GM04504 (cell line): Measurements from ENCODE around the gene RABGGTA.

Experiments used
- DNase-seq: peaks from one replicate; pipeline ENCODE4 v3.0.0-alpha.2; 2012; ENCODE audit warnings: low read depth

The RABGGTA gene

DNA sequence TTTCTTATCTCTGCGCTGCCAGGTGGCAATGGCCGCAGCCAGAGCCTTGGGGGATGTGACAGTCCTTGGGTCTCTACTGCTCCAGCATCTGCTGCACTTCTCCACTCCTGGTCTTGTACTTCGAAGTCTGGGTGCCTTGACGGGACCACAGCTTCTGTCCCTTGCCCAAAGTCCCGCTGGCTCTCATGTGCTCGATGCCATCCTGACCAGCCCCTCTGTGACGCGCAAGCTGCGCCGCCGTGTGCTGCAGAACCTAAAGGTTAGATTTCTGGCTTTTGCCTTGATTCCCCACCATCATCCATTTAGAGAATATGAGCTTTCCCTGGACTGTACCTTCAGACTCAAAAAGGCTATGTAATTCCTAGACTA lies 32.6 kb upstream of the RABGGTA start:
- no peak for DNase-seq

DNA sequence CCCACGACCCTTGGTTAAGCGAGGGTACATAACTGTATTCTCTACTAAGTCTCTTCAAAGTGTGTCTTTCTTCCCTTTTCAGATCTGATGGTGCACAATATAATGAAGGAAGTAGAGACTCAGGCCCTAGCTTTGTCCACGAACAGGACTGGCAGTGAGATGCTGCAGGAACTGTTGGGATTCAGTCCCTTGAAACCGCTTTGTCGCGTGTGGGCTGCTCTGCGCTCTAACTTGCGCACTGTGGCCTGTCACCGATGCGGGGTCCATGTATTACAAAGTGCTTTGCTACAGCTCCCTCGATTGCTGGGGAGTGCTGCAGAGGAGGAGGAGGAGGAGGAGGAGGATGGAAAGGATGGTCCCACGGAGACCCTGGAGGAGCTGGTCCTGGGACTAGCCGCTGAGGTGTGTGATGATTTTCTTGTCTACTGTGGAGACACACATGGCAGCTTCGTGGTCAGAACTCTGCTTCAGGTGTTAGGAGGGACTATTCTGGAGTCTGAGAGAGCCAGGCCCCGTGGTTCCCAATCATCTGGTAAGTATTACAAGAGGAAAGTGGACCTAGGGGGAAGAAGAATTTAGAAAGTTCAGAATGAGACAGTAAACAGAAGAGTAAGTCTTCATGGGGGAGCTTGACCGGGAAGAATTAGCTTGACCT lies 29.1 kb upstream of the RABGGTA start:
- DNase-seq, result no peak

DNA sequence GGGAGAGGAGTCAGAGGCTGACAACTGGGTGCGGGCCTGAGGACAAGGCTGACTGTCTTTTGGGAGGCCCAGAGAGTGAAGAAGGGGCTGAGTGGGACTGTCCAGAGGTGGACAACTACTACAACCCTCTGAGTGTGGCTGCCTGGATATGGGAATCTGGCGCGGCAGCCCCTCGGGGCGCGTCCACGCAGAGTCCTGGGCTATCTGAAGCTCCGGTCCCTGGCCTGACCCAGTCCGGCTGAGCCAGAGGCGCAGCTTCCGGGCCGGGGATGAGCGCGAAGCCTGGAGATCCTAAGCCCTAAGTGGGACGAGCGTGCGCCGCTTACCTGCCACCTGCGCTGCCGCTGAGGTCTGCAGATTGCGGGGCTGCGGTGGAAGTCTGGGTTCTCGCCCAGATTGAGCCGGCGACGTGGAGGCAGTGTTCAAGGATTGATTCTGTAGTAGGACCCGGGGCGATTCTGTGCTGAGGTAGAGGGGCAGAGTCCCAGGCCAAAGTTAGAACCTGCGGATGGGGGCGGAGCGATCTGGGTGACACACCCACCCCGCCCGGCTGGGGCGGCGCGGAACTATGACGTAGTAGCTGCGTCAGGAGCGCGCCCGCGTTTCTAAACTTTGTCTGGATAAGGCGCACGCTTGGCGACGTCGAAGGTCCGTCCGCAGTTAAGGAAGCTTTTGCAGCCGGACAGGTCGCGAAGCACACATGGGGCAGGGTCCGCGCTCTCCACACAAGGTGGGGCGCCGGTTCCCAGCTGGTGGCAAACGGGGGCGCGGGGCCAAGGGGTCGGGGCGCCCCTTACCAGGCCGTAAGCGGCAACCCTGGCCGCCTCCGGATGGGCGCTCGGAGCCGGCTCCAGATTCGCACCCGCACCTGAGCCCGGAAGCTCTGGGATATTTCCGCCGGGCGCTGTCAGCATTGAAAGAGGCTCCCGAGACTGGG lies 28.1 kb upstream of the RABGGTA start, which contains the start of the genes DHRS1 and NOP9:
TSS of gene DHRS1 (minus strand) at position 526 of the 937 bp plus-strand sequence. CDS start 674 bp downstream, outside the sequence.
TSS of gene NOP9 (plus strand) at position 596 of the 937 bp plus-strand sequence. CDS start at position 701, 105 bp downstream.
- peak; percentile 64 for DNase-seq

DNA sequence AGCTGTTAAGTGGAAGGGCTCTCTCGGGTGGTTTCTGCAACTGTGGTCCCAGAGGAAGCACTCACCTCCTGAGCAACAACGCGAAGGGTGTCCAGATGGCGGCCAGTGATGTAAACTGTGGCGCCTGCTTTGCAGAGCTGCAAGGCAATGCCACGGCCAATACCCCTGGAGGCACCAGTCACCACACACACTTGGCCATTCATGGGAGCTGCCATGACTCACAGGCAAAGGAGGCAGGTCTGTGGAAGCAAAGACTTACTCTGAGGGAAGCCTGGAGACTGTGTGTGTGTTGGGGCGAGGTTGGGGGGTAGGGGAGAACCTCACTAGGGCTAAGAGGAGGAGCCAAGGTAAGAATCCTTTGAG lies 27.5 kb upstream of the RABGGTA start:
- DNase-seq, result peak; percentile 44

DNA sequence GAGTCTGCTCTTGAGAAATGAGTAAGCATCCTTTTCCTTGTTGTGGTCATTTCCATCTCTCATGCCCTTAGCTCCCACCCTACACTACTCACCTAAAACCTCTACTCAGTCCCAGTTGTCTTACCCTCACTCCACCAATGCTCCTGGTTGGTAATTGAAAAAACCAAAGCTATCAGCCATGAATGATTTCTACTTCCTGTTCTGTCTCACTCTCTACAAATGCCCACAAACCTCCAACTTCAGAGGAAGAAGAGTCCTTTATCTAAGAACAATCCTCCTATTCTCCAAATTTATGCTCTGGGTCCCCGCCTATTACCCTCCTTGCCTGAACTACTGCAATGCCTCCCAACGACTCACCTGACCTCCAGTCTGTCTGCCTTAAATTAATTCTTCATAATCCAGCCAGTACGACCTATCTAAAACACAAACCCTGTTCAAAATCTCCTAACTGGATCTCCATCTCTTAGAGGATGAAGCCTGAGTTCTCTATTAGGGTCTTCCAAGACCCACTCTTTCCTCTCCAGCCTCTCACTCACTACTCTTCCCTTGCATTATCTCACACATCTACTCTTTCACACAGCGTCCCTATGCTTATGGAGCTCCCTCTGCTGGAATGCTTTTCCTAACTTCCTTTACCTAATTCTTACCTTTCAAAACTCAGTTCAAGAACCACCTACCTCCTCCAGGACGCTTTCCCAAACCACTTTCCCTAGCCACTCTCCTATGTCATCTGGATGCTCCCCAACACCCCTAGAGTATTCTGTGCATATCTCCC lies 26.0 kb upstream of the RABGGTA start:
- DNase-seq, result no peak

DNA sequence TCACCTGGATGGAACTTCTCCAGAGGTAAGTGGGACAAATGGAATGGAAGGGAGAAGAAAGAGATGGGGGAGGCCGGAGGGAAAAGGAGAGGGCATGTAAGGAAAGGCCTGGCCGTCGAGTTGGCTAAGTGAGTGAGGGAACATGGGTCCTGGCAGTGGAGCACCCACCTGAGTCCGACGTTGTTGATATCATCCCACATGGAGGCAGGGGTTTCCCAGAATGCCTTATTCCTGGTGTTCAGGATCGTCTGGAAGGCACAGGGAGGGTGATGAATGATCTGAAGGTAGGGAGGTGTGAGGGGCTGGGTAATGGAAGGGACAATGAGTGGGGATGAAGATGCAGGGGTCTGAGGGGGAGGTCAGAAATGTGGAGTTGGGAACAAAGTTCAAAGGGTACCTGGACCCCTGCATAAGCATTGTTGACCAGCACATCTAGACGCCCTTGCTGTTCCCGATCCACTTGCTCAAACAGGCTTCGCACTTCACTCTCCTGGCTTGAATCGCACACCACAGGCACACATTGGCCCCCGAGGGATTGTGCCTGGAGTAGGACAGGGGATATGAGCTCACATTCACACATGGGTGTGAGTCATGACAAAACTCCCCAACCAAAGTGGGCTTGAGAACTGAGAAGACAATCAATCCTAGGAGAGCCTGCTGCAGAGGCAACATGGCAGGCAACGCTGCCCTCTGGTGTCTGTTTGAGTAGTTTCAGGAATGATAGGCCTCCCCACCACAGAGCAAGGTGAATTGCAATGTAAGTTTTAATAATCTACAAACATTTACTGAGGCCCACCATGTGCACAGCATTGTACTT lies 25.2 kb upstream of the RABGGTA start:
- peak; percentile 75 for DNase-seq

DNA sequence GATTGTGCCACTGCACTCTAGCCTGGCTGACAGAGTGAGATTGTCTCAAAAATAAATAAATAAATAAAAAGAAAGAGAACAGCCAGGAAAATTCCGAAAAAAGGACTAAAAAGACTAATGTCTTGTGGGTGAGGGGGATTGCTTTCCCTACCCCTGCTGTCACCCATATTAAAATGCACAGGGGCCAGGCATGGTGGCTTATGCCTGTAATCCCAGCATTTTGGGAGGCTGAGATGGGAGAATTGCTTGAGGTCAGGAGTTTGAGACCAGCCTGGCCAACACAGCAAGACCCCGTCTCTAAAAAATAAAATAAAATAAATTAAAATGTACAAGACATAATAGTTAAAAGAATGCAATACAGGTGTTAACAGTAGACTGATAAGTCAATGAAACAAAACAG lies 22.1 kb upstream of the RABGGTA start:
- DNase-seq, result no peak

DNA sequence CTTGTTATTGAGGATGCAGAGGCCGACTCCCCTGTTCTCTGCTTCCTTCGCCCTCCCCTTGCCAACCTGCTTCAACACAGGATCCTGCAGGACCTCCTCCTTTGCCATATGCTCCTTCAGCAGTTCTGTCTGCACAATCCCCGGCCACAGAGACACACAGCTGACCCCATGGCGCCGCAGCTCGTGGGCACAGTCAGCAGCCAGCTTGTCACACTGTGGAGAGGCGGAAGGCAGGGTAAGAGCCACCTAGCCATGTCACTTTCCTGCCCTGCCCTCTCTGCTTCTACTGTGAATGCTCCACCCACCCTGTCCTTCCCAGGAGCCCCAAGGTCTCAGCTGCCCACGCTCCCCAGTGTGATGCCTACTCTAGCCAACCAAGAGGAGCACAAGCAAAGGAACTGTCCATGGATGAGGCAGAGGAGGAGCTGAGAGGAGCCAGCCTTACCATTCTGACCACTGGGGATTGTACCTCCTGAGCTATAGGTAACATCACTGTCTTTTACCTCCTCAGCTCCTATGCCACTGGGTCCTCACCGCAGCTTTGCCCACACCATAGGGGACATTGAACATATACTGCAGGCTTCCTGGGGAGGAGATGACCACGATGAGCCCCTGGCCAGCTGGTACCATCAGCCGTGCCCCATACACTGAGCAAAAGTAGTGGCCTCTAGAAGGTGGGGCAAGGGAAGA lies 20.9 kb upstream of the RABGGTA start:
- DNase-seq, result no peak

DNA sequence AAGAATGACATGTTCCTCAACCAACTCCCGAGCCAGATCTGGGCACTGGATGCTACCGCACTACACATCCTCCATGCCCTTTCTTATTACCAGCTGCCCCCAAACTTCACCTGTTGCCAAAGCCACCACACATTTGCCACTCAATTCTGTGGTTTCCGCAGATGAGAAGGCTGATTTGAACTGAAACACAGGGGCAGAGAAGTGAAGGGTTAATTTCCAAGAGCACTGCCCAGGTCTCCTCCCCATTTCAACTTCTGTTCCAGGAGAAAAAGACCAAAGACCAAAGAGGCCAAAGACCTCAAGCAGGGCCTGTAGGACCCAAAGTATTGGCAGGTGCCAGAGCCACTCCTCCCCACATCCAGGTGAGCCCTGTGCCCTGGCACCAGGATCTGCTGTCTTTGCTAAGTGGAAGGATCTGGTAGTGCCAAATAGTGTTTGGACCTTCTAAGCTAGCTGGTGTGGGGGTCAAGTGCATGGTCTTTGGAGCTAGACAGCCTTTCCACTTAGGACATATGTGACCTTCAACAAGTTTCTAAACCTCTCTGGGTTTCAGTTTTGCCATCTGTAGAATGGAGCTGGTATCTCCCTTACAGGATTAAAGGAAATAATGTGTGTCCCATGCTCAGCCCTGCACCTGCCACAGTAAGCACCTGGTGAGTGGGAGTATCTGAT lies 20.2 kb upstream of the RABGGTA start:
- no peak for DNase-seq

DNA sequence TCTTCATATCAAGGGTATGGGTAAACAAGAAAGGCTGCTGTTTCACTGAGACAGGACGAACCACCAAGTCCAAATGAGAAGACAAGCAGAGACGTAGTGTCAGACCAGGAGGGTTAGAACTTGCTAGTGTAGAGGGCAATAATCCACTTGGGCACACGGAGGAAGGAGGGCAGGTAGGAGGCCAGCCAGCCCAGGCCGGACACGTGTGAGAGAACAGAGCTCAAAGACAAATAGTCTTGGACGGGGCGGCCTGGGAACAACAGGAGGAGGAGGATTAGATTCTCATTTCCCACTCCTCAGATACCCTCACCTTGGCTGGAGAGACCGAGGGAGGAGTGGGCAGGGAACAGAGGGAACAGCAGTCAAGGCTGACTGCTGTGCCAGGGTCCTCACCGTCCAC lies 19.3 kb upstream of the RABGGTA start:
- no peak for DNase-seq

DNA sequence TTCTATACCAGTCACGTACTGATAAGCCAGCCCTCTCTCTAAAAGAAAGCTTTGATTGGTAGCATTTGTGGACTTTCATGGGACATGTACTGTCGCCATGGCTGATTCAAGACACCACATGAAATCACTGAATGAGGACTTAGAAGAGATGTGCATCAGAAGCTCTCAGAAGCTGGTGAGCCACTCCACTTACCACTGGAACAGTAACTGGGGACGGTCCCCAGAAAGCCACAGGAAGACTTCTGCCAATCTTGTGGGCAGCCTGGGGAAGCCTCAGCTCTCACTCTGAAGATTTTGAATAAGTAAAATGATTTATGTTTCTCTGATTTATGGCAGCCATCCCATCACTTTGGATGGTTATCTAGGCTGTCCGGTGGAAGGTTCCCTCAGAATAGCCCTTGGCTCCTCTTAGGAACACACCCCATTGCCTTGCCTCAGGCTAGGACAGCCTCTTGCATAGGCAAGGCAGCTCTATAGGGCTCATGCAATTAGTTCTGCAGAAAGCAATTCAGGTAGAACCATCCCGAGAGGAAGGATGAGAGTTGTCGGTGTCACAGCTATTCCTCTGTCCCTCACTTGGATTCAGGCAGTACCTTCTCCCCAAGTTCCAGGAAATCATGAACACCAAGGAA lies 18.4 kb upstream of the RABGGTA start:
- no peak for DNase-seq

DNA sequence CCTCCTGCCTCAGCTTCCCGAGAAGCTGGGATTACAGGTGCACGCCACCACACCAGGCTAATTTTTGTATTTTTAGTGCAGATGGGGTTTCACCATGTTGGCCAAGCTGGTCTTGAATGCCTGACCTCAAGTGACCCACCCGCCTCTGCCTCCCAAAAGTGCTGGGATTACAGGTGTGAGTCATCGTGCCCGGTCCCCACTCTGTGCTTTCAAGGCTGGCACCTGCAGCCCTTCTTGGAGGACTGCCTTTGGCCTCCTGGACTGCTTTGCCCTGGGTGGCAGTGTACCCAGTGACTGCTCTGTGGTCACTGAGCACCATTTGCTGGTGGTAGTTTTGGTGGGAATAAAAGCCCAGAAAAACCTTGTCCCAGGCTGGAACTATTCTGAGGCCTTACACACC lies 15.6 kb upstream of the RABGGTA start:
- no peak for DNase-seq

DNA sequence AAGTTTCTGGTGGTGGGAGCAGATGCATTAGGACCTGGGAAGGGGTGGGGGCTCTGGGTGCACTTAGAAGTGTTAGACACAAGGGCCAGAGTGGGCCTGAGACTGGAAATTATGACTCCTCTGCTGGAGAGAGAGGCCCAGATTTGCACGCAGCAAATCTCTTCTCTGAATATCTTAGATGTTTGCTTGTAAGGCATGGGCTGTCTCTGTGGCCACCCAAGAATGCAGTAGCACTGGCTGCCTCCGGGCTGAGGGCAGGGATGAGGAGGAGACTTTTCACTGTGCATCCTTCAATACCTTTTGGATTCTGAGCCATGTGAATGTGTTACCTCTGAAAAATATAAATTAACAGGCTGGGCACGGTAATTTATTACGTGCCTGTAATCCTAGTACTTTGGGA lies 14.0 kb upstream of the RABGGTA start:
- no peak for DNase-seq

DNA sequence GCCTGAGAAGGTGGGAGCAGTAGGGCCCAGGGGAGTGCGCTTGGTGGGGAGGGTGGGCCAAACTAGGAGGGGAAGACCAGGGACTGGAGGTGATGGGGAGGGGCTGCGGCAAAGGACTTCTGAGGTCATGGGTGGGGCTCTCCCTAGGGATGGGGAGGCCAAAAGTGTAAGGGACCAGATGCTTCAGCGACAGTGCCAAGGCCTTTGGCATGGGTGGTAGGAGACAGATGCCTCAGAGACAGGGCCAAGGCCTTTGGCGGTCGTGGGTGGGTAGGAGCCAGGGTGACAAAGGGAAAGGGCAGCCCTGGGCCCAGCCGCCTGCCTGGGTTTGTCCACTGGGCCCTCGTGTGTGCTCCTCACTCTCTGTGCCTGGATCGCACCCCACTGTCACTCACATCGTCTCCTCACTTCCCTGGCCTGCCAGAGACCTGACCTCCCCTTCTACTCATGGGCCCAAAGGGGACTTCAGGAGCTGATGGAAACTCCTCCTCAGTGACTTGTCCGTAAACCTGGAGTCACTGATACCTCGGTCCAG lies 13.2 kb upstream of the RABGGTA start:
- DNase-seq, result no peak

DNA sequence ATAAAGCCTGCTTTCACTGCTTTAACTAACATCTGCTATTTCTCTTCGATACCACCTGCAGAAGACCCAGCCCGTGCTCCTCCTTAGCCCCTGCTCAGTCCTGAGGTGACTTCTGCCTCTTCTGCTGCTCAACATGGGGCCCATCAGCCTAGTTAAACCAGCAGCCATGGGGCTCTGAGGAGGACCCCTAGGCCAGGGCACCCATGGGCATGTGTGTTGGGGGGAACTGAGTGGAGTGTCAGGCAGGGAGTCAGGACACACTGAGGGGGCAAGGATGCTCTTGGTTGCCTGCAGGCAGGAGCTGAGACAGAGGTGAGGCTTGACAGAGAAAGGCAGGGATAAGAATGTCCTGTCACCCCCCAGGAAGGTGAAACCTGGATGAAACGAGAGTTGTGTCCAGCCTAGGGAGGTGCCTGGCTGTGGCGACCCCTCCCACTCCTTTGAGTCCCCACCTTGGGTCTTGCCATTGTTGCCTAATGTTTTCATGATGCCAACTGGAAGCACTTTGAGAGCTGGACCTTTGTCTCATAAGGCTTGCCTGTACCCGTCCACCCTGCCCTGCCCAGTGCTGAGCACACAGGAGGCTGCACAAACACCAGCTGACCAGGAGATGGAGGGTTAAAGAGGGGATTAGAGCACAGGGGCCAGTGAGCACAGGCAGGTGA lies 12.5 kb upstream of the RABGGTA start:
- no peak for DNase-seq

DNA sequence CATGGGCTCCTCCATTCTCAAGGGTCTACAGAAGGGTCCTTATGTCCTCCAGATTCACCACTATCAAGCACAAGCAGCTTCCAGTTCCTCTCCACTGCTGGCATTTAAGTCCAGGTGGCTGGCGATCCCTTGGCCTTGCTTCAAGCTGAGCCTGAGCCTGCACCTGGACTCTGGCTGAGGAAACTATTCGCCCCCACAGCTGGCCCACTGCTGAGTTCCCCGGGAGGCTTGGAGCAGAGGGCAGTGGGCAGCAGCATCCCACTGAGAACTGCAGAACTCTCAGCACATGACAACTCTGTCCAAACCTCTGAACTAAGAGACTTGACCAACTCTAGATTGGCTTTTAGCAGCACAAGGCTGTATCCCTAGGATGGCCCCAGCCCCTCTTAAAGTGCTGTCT lies 11.3 kb upstream of the RABGGTA start:
- DNase-seq, result no peak

DNA sequence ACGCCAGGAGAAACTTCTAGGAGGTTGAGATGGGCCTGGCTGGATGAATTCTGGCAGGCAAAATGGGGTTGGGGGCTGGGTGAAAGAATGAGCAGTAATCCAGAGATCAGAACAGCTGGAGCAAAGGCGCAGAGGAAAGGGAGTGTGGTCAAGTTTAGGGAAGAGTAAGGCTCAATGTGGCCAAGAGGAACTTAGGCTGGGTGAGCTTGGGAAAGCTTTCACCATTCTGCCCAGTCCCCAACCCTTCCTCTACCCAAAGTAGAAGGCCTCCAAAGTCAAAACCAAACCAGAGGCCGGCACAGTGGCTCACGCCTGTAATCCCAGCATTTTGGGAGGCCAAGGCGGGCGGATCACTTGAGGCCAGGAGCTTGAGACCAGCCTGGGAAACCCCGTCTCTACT lies 10.2 kb upstream of the RABGGTA start:
- DNase-seq, result no peak

DNA sequence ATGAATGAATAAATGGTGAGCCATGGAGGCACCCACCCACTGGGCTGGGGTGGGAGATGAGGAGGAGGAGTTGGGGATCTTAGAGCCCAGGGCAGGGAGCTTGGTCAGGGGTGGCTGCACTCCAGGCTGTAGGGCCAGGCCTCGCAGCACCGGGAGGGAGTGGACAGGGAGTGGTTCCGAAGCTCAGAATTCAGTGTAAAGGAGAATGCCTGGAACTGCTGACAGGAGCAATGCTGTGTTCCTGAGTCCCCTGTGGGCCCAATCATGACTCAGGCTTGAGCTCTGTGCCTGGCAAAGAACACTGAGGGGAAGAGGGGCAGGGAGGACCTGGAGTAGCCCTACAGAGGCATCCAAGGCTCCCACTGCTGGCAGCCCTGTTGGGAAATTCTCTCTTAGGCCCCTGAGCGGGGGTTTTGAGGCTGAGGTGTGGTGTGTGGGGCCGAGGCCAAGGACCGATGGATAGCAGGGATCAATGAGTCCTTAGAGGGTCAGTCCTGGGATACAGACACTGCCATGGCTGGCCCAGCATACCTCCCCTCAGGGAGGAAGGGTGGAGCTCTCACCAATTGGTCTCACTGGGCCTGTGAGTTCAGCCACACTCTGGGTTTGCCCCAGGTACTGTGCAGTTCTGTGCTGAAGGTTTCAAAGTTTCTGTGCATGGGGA lies 9.5 kb upstream of the RABGGTA start:
- DNase-seq, result no peak
